NCI-H748 treated with DMSO at 0.1 percent for 48 hours (cell line): Measurements from ENCODE around the gene OR5K1.

ENCODE experiments used
- DNase-seq: peaks from one replicate; lab custom pipeline; 2025; lab: John Stamatoyannopoulos, UW

Gene OR5K1

DNA sequence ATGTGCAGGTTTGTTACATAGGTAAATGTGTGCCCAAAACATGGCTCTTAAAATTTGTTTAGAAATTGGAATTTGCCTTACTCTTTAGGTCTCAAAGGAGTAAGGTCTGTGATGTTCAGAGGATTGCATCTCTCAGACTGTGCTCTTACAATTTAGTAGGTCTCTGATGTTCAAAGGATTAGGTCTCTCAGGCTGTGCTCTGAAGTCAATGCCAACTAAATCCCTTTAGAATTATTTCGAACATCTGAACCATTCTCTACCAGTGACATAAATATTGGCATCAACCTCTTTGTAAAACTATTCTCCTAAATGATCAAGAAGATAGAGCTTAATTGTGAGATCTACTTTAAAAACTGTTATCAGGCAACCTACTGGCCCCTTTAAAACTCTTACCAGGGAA is at the start of gene OR5K1:
OR5K1 (plus strand) TSS at position 301 of the 400 bp plus-strand sequence. CDS start 6,376 bp downstream, outside the sequence.
- DNase-seq, result no peak

DNA sequence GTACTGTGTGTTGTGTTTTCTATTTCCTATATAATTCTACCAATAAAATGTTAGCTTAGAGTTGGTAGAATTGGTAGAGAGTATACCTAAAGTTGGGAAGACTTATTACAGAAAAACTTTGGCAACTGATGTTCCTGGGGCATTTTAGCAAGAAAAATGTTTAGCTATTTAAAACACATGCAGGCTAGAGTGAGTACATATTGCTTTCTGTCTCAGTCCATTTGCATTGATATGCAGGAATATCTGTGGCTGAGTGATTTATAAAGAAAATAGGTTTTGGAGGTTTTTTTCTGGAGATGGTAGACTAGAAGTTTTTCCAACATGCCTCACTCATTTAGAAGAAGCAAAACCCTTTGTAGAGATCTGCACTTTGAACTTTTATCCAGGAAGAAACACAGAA is 30.4 kb upstream of the OR5K1 start:
- DNase-seq, result no peak

DNA sequence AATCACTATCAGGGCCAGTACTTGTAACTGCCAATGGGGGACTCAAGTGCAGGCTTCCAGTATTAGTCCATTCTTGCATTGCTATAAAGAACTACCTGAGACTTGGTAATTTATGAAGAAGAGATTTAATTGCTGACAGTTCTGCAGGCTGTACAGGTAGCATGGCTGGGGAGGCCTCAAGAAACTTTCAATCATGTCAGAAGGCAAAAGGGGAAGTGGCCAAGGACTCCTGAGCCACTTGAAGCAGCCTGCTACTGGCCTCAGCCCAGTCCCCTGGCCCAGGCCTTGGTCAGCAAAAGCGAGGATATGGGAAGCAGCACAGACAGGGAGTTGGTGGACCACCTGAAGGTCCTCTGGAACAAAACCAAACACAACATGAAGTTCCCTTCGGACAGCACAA is 29.2 kb upstream of the OR5K1 start:
- no peak for DNase-seq

DNA sequence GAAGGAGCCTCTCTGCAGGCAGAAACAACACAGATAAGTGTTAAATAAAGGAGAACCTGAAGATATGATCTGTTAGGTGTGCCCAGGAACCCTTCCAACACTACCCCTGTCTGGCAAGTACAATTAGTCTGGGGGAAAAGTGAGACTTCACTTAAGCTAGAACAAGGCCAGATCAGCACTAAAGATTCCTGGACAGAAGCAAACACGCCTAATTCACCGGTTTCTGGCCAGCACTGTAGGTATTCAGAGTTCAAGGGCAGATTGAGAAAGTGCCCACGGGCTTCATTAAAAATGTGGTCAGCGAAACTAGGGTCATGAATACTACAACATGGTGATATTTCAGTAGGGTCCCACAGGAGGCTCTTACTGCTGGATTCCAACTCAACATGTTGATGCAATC is 28.6 kb upstream of the OR5K1 start:
- DNase-seq, result no peak

DNA sequence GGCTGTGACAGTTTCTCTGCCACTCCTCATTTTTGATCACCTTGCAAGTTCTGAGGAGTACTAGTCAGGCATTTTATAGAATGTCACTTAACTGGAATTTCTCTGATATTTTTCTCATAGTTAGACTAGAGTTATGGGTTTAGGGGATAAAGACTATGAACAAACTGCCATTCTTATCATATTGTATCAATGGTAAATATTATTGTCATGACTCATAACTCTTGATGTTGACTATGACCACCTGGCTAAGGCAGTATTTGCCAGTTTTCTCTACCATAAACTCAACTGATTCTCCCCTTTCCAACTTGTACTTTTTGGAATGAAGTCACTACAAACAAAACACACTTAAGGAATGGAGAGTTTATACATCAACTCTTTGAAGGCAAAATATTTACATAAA is 22.7 kb upstream of the OR5K1 start:
- DNase-seq, result no peak

DNA sequence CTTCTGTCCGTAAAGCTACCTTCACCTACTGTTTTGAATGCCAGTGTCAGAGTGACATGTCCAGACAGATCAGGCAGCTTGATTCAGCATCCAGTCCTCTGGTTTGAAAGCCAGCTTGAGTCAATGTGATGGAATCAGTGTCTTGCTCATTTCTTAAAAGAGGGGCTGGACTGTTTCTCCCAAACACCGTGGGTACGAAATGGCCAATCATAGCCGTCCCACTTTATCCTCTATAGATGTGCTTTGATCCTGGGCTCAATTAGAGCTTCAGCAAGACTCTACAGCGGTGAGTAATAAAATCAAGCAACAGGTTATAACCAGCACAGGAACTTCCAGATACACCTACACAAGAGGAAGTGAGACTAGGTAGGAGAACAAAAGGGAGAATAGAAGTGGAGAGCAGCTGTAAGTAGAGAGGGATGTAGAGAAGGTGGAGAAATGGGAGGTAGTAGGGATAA is 17.0 kb upstream of the OR5K1 start:
- no peak for DNase-seq

DNA sequence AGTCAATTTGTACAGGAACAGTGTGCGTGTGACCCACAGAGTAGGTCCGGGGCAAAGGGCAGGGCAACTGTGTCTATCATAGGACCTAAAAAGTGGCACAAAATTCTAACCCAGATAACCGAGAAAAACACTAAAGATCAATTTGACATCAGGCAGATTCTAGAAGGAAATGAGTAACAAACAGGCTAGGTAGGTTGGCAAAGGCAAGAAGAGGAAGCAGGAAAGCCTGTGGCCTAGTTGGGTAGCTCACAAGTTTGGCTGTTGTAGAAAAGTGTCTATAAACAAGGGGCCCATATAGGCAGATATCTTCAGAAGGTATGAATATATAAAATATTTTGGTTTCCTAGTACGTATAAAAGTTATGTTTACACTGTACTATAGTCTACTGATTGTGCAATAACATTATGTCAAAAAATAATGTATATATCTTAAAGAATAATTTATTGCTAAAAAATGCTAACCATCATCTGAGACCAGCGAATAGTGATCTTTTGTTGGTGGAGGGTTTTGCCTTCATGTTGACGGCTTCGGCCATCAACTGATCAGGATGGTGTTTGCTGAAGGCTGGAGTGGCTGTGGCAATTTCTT is 13.3 kb upstream of the OR5K1 start:
- DNase-seq, result no peak

DNA sequence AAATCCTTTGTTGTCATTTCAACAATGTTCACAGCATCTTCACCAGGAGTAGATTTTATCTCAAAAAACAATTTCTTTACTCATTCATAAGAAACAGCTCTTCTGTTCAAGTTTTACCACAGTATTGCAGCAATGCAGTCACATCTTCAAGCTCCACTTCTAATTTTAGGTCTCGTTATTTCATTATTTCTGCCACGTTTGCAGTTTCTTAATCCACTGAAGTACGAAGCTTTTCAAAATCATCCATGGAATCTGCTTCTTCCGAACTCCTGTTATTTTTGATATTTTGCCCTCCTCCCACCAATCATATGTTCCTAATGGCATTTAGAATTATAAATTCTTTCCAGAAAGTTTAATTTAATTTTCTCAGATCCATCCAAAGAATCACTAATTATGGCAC is 12.6 kb upstream of the OR5K1 start:
- DNase-seq, result no peak

DNA sequence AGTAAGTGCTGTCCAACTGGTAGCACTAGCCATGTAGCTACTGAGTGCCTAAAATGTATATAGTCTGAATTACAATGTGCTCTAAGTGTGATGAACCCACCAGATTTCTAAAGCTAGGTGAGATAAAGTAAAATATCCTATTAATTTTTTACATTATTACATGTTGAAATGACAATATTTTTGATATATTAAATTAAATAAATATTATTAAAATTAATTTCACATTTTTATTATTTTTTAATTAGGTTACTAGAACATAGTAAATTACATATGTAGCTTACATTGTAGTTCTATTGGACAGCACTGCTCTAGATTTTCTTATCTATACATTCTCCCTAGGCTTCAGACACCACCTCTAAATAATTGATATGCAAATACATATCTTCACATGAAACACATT is 9.2 kb upstream of the OR5K1 start:
- no peak for DNase-seq

DNA sequence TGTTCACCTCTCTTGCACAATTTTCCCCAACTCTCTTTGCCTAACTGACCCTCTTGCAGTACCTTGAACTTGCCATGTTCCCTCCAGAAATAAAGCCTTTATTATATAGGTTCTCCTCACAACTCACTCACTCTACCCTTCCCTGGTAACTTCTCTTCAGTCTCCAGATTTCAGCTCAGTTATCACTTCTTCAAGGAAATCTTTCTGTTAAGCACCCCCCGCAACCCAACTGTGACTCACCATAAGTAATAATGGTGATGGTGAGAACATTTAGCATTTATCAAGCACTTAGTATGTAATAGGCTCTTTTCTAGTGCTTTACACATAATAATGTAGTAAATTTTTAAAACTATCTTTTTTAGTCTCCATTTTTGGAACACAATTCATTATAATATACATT is 8.1 kb upstream of the OR5K1 start:
- no peak for DNase-seq

DNA sequence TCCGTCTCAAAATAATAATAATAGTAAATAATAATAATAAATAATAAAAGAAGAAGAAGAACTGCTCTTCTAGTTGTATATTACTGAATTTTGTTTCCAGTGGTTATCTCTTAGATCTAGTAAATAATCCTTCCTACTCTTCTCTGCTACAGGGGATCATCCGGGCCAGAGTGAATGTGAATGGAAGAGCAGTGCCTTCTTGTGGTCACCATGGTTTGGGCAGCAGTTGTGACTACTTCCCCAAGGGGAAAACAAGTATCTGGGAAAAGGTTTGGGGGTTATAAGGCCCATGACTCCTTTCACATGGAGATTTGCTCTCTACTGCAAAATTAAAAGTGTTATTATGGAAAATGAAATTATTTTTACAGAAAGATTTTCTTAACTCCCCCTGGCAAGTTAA is 5.5 kb upstream of the OR5K1 start:
- DNase-seq, result no peak

DNA sequence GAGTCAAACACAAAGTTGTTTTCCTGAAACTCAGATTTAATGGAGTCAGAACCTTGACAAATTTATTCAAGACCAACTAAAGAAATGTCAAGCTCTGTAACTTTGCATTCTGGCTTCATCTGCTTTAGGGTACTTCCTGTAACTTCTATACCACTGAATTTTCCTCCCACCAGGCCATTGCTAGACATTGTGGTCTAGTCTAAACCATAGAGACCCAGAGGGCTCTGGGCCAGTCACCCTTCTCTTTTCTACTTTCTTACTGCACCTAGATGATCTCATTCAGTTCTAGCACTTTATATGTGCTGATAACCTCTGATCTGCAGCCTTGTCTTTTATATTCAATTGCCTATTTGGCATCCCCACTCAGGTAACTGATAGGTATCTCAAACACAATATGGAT is 2.8 kb upstream of the OR5K1 start:
- no peak for DNase-seq

DNA sequence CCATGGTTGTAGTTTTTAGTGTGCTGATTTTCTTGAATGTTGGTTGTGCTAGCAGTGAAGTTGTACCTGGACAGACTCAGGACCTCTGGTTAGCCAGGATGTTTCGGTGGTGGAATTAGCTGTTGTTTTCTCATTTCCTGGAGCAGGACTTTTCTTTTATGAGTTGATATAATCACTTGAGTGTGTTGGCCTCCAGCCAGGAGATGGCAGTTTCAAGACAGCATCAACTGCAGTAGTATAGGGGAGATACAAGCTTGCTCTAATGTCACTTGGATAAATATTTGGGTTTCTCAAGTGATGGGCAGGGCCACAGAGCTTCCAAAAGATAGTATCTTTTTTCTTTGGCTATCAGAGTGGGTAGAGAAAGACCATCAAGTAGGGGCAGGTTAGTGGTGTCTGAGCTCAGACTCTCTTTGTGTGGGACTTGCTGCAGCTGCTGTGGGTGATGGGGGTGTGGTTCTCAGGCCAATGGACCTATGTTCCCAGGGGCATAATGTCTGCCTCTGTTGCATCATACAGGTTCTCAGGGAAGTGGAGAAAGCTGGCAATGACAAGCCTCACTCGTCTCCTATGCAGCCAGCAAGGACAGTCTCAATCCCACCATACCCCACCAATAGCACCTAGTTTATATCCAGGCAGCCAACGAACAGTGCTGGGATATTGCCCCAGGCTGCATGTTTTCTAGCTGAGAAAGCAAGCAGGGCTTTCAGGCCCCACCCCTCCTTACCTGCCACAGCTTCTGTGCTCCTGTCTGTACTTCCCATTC is 19.9 kb downstream of the OR5K1 start:
- no peak for DNase-seq

DNA sequence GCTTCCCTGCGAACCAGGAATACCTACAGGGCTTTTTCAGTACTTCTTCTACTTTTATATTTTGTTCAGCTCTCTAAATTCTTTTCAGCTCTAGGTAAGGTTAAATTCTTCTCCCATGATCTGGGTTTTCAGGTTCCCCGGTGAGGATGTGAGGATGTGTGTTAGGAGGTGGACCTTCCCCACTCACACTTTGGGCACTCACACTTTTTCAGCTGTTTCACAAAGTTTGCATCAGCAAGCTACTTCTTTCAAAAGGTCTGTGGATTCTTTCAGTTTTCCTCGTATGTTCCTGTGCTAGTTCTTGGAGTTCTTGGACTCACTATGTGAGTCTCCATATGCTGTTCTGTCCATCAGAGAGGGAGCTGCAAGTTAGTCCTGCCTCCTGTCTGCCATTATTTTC is 20.6 kb downstream of the OR5K1 start:
- no peak for DNase-seq

DNA sequence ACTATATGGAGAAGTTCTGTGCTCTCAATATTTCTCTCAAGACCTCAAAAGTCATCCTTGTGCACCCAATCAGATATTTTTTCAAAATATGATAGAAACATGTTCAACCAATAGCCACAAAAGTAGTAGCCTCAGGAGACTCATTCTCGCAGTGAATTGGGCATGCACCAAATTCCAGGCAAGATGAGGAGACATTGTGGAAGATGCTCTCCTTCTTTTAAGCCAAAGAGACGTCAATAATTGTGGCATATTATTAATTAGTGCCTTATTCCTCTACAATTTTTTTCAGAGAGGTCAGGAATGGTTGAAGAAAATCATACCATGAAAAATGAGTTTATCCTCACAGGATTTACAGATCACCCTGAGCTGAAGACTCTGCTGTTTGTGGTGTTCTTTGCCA is 34.4 kb downstream of the OR5K1 start, which contains the start of gene OR5K2:
OR5K2 (plus strand) TSS at position 301 of the 400 bp plus-strand sequence; CDS start at position 301, 0 bp downstream.
- DNase-seq, result no peak

DNA sequence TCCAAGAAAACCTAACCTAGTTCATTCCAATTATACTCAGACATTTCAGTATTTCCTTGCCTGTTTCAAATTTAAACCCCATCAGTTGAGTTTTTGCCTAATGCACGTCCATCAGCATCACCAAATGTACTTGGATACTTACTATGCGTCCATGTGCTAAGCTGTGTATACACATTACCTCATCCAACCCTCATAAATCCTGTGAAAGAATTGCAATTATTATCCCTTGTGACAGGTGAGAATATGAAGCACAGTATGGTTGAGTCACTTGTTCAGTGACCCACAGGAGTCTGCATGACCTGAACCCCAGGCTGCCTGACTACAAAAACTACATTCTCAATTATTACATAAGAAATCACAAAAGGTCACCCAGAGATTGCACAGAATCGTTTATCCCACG is 37.0 kb downstream of the OR5K1 start:
- DNase-seq, result no peak

DNA sequence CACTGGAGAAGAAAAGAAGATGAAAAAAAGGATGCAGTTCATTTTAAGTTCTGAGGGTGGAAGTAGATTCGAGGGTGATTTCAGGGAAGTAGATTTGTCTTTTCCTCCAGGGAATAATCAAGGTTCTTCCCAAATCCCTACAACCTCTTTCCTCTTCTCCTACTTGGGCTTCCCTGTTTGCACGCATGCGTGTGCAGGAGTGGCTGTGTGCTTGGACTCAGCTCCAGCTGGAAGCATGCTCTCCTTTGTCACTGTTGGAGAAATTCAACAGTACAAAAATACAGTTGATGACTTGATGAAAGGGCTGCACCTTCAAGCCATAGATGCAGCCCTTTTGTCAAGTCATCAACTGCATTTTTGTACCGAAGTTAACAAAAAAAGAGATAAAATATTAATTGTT is 38.3 kb downstream of the OR5K1 start:
- no peak for DNase-seq

DNA sequence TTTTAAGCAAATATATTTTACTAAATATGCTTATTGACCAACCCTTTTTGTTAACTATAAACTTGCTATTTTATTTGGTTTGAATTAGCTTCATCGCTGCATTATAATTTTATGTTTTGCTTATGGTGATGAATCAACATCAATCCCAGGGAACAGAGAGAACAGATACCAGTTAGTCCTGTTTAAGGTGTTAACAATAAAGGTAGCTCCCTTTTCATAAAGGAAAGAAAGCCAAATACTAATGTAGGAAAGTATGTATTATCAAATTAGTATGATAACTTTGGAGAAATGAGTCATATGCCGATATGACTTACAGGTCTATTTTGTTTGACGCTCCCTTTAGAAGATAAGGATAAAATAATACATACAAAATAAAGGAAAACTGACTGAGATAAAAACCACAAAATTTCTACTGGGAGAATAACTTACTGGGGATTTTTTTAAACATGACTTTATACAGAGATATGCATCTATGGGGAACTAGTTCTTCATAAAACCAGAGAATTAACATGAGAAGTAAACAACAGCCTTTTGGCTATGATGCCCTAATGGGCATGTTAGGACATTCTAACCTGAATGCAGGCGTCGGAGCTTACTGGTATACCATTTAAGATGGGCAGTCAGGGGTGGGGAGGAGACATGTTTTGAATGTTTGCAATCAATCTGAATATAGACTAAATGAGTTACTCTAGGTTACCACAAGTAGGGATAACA is 39.0 kb downstream of the OR5K1 start:
- no peak for DNase-seq

DNA sequence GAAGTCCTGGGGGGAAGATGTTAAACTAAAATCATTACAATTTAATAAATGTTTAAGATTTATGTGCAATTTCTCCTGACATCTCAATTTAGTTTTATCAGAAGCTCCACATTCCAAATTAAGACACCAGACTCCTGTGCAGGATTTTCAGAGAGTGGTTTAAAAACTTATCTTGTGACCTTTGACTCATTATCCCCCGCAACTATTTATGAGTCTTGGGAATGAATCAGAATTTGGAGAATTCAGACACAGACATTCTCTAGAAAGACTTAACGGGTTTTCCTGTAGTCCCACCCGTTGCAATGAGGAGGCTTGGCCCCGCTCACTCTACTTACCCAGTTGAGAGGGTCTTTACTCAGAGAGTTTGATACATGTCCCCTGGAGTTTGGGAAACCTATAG is 41.5 kb downstream of the OR5K1 start:
- no peak for DNase-seq

DNA sequence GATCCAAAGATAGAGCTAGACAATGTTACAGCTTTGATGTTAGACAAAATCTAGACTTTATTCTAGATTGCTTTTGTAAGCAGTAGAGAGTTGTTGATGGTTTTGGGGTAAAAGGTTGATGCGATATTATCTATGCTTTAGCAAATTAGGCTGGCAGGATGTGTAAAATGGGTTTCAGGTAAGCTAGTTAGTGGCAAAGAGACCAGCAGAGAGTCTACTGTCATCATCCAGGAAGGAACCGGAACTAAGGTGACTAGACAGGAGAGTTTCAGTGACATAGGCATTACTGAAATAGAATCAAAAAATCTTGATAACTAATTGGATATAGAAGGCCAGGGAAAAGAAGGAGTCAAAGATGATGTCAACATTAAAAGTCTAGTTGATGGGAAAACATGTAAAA is 45.6 kb downstream of the OR5K1 start:
- DNase-seq, result no peak

DNA sequence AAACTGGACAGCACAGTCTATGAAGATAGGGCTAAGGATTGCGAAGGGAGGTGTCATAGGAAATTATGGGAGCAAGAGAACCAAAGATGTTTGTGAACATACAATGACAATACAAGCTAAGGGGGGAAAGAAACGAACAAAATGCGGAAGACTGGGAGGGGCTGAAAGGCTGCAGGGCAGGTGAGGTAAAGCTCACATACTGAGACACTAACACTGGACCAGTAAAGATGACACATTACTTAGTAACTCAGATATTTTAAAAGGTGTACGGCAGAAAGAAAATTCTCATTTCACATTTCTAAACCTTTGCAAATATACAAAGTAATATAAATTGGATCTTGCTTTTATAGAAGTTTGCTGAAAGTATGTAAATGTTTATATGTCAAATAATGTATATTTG is 49.6 kb downstream of the OR5K1 start:
- no peak for DNase-seq

DNA sequence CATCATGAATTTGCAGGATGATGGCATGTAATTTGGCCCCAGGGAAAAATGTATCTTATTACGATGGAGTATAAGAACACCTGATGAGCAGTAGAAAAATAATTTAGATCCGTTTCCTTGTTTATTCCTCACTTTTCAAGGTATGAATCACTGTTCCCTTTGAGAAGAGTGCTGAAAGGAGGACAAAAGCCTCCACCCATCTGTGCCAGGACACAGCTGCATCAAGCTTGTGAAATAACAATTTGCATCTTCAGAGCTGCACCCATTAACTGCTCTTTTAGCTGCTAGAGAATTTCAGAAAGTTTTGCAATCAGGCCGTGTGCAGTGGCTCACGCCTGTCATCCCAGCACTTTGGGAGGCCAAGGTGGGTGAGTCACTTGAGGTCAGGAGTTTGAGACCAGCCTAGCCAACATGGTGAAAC is 50.1 kb downstream of the OR5K1 start:
- DNase-seq, result no peak

DNA sequence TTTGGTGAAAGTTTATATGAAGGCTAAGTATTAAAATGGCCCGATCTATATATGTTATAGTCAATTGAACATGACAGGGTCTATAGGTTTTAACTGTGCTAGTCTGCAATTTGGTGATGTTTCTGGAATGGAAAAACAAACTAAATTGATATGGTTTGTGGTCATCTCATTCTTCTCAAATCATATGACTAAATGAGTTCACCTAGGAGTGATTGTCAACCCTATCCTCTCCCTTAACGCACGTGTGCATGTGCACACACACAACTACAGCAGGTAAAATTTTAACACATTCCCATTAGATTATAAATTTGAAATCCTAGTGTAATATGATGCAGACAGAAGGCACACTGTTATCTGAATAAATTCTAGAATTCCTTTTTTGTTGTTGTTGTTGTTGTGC is 50.7 kb downstream of the OR5K1 start:
- DNase-seq, result no peak
